ENCODE results near the gene ZFC3H1. TPM values are rescaled to one million over a fixed set of nuclear protein-coding genes. Genes with fewer than 3 reads are reported as not detected.

Gene ZFC3H1
- total RNA-seq, 1 experiment from 2014 or later = 53.4 TPM

DNA sequence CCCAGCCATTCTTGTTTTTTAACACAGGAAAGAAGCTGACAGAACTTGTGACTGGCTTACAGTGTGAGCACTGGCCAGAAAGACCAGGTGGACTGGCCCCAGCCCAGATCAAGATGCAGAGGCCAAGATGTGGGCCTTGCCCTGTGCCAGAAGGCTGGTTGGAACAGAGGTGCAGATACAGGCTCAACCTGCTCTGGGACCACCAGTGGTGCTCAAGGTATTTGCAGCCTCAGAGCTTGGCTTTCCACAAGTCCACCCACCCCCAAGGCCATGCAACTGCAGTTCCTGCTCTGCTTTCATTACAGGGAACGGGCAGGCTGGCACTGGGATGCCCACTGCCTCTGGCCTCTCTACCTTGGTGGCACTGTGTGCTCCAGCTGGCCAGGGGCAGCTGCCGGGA lies 23.3 kb downstream of the ZFC3H1 start:
- H3K79me2 ChIP-seq (ENCODE audit: low read depth) = no peaks in the 10 kb centered on the region
- H3K9me2 ChIP-seq (ENCODE audit: insufficient read depth) = no peaks in the 10 kb centered on the region
- H3K36me3 ChIP-seq (ENCODE audit: low read depth) = peaks cover 39% of the 10 kb centered on the region
- H3K9me3 ChIP-seq (ENCODE audit: insufficient read depth, low read depth) = no peaks in the 10 kb centered on the region
- no peak overlapping the region for H2AFZ ChIP-seq
- DNase-seq = no peak
- H3K27me3 ChIP-seq (ENCODE audit: insufficient read depth, low read depth) = no peaks in the 10 kb centered on the region
- peaks cover 16% of the 10 kb centered on the region for H4K20me1 ChIP-seq (ENCODE audit: insufficient read depth)
- ChIA-PET POLR2A (ENCODE audit: unreplicated experiment) (no interaction called here), CTCF (no interaction called here)
- intact Hi-C loops (cut with micrococcal nuclease; ENCODE audit: unreplicated experiment) = no loop called here
- peaks cover 14% of the 10 kb centered on the region; the same call in 1 of the 2 replicates for H3F3A ChIP-seq (ENCODE audit: insufficient read depth, low read depth)
- BruUV-seq (replicated peaks) = no TSS peak
- TF ChIP-seq EZH2 (IDR thresholded peaks at IDR 0.05; ENCODE audit: low read depth) = no peak
- TF ChIP-seq, protein P1, sequence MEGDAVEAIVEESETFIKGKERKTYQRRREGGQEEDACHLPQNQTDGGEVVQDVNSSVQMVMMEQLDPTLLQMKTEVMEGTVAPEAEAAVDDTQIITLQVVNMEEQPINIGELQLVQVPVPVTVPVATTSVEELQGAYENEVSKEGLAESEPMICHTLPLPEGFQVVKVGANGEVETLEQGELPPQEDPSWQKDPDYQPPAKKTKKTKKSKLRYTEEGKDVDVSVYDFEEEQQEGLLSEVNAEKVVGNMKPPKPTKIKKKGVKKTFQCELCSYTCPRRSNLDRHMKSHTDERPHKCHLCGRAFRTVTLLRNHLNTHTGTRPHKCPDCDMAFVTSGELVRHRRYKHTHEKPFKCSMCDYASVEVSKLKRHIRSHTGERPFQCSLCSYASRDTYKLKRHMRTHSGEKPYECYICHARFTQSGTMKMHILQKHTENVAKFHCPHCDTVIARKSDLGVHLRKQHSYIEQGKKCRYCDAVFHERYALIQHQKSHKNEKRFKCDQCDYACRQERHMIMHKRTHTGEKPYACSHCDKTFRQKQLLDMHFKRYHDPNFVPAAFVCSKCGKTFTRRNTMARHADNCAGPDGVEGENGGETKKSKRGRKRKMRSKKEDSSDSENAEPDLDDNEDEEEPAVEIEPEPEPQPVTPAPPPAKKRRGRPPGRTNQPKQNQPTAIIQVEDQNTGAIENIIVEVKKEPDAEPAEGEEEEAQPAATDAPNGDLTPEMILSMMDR (conservative IDR thresholded peaks at IDR 0.05) = no peak
- no peak overlapping the region for H3K4me2 ChIP-seq
- H3K27ac ChIP-seq = no peak overlapping the region
- no peaks in the 10 kb centered on the region for H3K4me1 ChIP-seq (replicated peaks; ENCODE audit: insufficient read depth)
- H3K4me3 ChIP-seq = no peak overlapping the region

DNA sequence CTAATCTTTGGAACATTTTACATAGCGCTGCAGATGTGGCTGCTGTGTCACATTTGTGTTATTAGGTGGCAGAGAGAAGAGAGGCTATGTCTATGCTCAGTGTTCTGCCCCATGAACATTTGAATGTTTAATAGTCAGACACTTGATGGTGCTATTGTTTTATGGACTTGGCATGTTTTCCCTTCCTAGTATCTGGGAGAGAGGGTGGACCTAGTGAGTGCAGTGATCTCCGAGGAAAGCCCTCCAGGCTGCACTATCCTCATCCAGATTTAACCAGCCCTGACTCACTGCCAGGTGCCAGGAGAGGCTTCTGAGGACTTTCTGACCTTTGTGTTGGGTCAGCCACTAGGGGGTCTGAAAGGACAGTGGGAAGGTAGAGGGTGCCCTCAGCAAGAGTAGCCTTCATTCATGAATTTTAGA lies 24.3 kb downstream of the ZFC3H1 start:
- Histone ChIP-seq H3K27me3 (ENCODE audit: insufficient read depth, low read depth) (no peaks in the 10 kb centered on the region), H3K4me1 (replicated peaks; ENCODE audit: insufficient read depth) (no peaks in the 10 kb centered on the region), H4K20me1 (ENCODE audit: insufficient read depth) (peaks cover 17% of the 10 kb centered on the region), H3K9me3 (ENCODE audit: insufficient read depth, low read depth) (no peaks in the 10 kb centered on the region), H3F3A (ENCODE audit: insufficient read depth, low read depth) (peaks cover 15% of the 10 kb centered on the region; the same call in 1 of the 2 replicates), H3K27ac (no peak overlapping the region), H3K79me2 (ENCODE audit: low read depth) (no peaks in the 10 kb centered on the region), H2AFZ (no peak overlapping the region), H3K9me2 (ENCODE audit: insufficient read depth) (no peaks in the 10 kb centered on the region), H3K4me3 (no peak overlapping the region), H3K4me2 (no peak overlapping the region), H3K36me3 (ENCODE audit: low read depth) (peaks cover 38% of the 10 kb centered on the region)
- CTCF ChIA-PET = interaction anchor here (0.6 kb wide), 1 partner anchor 108 kb away, joined by 3 read pairs; no protein-coding TSS in a partner anchor
- POLR2A ChIA-PET (ENCODE audit: unreplicated experiment) = no interaction called here
- intact Hi-C loops (cut with micrococcal nuclease; ENCODE audit: unreplicated experiment) = loop anchor here (5.0 to 10.0 kb wide), 3 partner anchors 108 to 425 kb away; no protein-coding TSS in a partner anchor
- TF ChIP-seq, protein P1 (conservative IDR thresholded peaks at IDR 0.05) = peak; percentile 31; the same call in 1 of the 2 replicates
- no peak for TF ChIP-seq EZH2 (IDR thresholded peaks at IDR 0.05; ENCODE audit: low read depth)
- BruUV-seq (replicated peaks) = no TSS peak
- DNase-seq = no peak

DNA sequence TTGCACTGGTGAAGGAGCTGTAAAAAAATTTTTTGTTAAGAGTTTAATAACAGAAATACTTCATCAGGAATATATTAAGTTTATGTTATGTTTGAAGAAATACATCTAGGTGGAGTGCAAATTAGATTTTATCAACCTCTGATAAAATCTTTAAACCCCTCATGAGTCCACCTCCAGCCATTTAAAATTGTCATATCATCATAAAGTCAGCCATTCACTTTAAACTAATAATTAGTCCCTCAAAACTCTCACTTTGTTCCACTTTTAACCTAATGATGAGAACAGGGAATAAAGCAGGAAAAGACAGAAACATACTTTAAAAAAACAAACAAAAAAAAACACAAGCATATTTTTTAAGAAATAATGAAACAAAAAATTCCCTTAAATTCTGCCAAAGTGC lies 25.1 kb downstream of the ZFC3H1 start:
- Histone ChIP-seq H4K20me1 (ENCODE audit: insufficient read depth) (peaks cover 14% of the 10 kb centered on the region), H3K27me3 (ENCODE audit: insufficient read depth, low read depth) (no peaks in the 10 kb centered on the region), H2AFZ (no peak overlapping the region), H3K4me2 (no peak overlapping the region), H3K79me2 (ENCODE audit: low read depth) (no peaks in the 10 kb centered on the region), H3F3A (ENCODE audit: insufficient read depth, low read depth) (peaks cover 15% of the 10 kb centered on the region; the same call in 1 of the 2 replicates), H3K4me1 (replicated peaks; ENCODE audit: insufficient read depth) (no peaks in the 10 kb centered on the region), H3K4me3 (no peak overlapping the region), H3K9me3 (ENCODE audit: insufficient read depth, low read depth) (no peaks in the 10 kb centered on the region), H3K36me3 (ENCODE audit: low read depth) (peaks cover 42% of the 10 kb centered on the region), H3K9me2 (ENCODE audit: insufficient read depth) (no peaks in the 10 kb centered on the region), H3K27ac (no peak overlapping the region)
- ChIA-PET CTCF (no interaction called here), POLR2A (ENCODE audit: unreplicated experiment) (no interaction called here)
- intact Hi-C loops (cut with micrococcal nuclease; ENCODE audit: unreplicated experiment) = loop anchor here (5.0 to 10.0 kb wide), 3 partner anchors 109 to 424 kb away; no protein-coding TSS in a partner anchor
- no peak for TF ChIP-seq EZH2 (IDR thresholded peaks at IDR 0.05; ENCODE audit: low read depth)
- TF ChIP-seq, protein P1 (conservative IDR thresholded peaks at IDR 0.05) = no peak
- DNase-seq = no peak
- BruUV-seq (replicated peaks) = no TSS peak
